GM18520 (cell line): ENCODE results near the gene HOXB5.

Source experiments
- ATAC-seq: cut with Tn5 transposase; IDR thresholded peaks from one replicate; pipeline ENCODE4 v1.9.1; 2021; ENCODE audit not compliant: unreplicated experiment

Gene HOXB5

GRCh38 chr17:48563867-48564187 is 29.8 kb downstream of the HOXB5 start:
- ATAC-seq = no peak

GRCh38 chr17:48563385-48563838 is 30.2 kb downstream of the HOXB5 start:
- ATAC-seq = no peak

GRCh38 chr17:48562934-48563333 is 30.6 kb downstream of the HOXB5 start:
- ATAC-seq = no peak

- ATAC-seq = no peak
These were observed 31.4 kb downstream of the HOXB5 start for GRCh38 chr17:48561884-48562810.

GRCh38 chr17:48559840-48560817 is 33.5 kb downstream of the HOXB5 start:
- ATAC-seq = no peak

GRCh38 chr17:48559122-48559839 is 34.3 kb downstream of the HOXB5 start:
- no peak for ATAC-seq

GRCh38 chr17:48558831-48559121 is 34.8 kb downstream of the HOXB5 start:
- ATAC-seq = no peak

- no peak for ATAC-seq
These were observed 35.3 kb downstream of the HOXB5 start for GRCh38 chr17:48558057-48558830.

GRCh38 chr17:48556576-48557401 is 36.8 kb downstream of the HOXB5 start:
- no peak for ATAC-seq

- ATAC-seq = no peak
These were observed 37.4 kb downstream of the HOXB5 start for GRCh38 chr17:48556229-48556575.

GRCh38 chr17:48555258-48556228 is 38.0 kb downstream of the HOXB5 start:
- no peak for ATAC-seq

- no peak for ATAC-seq
These were observed 38.9 kb downstream of the HOXB5 start for GRCh38 chr17:48554412-48555257.

GRCh38 chr17:48553826-48554225 is 39.8 kb downstream of the HOXB5 start:
- ATAC-seq = no peak

- no peak for ATAC-seq
These were observed 40.4 kb downstream of the HOXB5 start for GRCh38 chr17:48553190-48553547.

- no peak for ATAC-seq
These were observed 41.0 kb downstream of the HOXB5 start for GRCh38 chr17:48552466-48553189.

GRCh38 chr17:48551596-48552465 is 41.7 kb downstream of the HOXB5 start:
- no peak for ATAC-seq
